Subcutaneous adipose tissue (tissue), 4 donors: ENCODE measurements around the gene ARHGAP22. TPM values are rescaled to one million over a fixed set of nuclear protein-coding genes. Genes with fewer than 3 reads are reported as not detected.

Source experiments
- total RNA-seq, 4 donors: library from RNA; depleted of rRNA; stranded (reverse); fragments of >200 nt; gene quantifications; one replicate each; pipeline ENCODE4 v1.1.0, GENCODE V29; 2016
- TF ChIP-seq, protein P1 (sequence below): fragments of 450-650 bp; IDR thresholded peaks from one replicate; pipeline ENCODE4 v1.5.1; 2016; ENCODE audit warnings: low read depth, mild to moderate bottlenecking, control low read depth, antibody characterized with exemption, moderate library complexity

Gene ARHGAP22
- total RNA-seq, 4 donors from 2014 or later: 2.1 to 15.0 (median 5.0) TPM

DNA sequence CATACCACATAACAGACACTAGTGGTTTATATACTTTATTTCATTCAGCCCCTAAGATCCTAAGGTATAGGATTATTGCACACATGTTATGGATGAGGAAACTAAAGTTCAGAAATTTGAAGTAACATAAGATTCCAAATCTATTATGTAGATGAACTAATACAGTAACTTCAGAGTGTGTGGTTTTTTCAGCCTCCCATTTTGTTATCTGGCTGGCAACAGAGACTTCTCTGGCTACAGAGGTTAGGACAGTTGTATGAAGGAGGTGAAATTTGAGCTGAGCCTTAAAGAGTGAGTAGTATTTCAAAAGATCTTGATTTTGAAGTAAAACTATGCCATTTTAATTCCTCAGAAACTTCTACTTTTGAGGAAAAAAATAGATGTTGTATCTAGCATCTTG lies 173.0 kb downstream of the ARHGAP22 start:
- TF ChIP-seq, protein P1, sequence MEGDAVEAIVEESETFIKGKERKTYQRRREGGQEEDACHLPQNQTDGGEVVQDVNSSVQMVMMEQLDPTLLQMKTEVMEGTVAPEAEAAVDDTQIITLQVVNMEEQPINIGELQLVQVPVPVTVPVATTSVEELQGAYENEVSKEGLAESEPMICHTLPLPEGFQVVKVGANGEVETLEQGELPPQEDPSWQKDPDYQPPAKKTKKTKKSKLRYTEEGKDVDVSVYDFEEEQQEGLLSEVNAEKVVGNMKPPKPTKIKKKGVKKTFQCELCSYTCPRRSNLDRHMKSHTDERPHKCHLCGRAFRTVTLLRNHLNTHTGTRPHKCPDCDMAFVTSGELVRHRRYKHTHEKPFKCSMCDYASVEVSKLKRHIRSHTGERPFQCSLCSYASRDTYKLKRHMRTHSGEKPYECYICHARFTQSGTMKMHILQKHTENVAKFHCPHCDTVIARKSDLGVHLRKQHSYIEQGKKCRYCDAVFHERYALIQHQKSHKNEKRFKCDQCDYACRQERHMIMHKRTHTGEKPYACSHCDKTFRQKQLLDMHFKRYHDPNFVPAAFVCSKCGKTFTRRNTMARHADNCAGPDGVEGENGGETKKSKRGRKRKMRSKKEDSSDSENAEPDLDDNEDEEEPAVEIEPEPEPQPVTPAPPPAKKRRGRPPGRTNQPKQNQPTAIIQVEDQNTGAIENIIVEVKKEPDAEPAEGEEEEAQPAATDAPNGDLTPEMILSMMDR: no peak

DNA sequence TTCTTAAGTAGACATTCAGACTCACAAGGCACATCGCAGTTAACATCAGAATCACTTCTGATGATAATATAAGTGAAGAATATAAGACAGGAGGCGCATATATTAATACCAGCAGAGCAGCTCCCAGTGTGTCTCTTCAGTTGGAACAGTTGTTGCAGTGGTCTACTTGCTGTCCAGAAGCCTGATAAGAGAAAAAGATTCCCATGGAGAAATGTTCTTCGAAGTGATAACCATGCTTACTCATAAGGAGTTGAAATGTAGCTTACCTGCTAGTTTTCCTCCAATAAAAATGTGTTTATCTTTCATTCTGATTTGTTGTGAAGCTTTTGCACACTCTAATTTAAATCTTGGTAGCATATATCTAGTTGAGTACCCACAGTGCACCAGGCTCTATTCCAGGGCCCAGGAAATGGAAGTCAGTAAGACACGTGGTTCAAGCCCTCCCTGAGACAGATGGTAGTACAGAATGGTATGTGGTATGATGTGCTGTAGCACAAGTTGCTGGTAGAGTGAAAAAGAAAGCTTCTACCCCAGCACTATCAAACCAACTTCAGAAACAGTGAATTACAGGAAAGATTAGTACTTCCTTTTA lies 174.4 kb downstream of the ARHGAP22 start:
- TF ChIP-seq, protein P1: no peak

DNA sequence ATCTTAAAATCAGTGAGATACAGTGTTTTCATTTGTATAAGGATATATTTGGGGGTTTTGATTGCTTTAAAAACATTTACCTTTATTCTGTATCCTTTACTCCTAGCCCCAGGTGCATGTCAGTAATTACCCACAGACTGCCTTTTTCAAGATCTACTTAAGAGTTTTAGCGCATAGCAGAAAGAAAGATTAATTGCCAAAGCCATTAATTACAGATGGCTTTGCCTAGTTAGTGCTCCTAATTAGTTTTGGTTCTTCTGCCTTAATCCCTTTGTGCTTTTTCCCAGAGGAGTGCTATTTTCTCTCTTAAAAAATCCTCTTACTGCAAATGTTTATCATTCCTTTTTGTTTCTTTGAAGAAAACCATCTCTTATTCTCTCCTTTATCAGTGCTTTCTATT lies 175.6 kb downstream of the ARHGAP22 start:
- TF ChIP-seq, protein P1: no peak

DNA sequence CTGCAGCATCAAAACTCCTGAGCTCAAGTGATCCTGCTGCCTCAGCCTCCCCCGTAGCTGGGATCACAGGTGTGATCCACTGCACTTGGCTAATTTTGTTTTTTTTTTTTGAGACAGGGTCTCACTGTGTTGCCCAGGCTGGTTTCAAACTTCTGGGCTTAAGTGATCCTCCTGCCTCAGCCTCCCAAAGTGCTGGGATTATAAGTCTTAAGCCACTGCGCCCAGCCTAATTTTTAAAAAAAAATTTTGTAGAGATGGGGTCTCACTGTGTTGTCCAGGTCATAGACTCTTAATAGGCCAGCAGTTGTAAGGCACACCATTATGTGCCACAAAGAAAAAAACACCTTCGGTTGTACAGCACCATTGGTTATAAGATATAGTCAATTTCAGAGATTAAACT lies 176.0 kb downstream of the ARHGAP22 start:
- TF ChIP-seq, protein P1: no peak

DNA sequence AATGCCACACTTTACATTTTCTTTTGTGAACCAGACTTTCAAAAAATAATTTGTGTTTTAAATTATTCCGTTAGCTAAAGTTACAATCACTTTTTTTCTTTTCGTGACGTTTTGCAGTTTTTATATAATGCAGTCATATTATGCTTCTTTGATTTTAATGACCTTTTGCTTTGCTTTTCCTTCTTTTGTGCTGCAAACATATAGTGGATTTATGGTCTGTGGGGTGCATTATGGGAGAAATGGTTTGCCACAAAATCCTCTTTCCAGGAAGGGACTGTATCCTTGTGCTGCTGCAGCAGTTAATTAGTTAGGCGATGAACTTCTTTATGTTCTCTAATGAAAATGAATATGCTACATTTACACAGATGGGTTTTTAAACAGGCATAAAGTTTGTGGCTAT lies 181.0 kb downstream of the ARHGAP22 start:
- TF ChIP-seq, protein P1: no peak

DNA sequence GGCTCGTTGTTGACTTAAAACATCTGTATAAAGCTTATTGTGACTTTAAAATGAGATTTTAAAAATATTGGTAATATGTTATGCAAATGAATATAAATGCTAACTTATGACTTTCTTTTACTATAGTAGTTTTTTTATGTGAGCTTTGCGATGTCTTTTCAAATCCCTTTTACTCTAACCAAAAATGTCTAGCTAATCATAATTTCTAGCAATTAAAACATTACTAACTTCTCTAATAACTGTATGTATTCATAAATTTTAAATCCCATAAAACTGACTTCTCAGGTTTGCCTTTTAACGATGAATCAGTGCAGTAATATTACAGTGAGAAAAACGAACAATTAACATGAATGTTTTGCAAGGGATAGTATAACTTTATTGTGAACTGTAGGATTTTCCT lies 185.2 kb downstream of the ARHGAP22 start:
- TF ChIP-seq, protein P1: no peak

DNA sequence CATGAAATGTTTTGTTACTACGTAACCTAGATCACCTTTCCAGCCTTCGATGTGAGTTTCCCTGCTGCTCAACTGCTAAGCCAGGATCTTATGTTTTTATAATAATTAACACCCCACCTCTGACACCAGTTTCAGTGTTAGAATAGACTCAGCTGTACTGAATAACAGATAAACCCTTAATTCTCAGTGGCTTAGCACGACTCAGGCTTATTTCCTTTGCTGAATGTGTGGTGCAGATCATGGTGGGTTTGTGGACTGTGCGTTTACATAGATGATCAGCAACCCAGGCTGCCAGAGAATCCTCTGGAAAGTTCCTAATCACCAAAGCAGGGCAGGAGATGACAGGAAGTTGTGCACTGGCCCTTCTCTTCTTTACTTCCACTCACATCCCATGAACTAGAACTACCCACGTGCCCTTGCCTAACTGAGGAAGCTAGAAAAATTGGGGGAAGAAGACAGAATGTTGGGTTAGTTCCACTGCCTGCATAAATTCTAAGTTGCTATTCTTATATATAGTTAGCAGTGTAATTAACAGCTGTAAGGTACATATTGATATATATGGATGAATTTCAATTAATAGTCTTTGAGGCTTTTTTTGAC lies 186.6 kb downstream of the ARHGAP22 start:
- TF ChIP-seq, protein P1: no peak
